GM21367 (cell line): ENCODE results near the gene AP2M1.

Source experiments
- ATAC-seq: cut with Tn5 transposase; IDR thresholded peaks from one replicate; pipeline ENCODE4 v1.9.1; 2021; ENCODE audit not compliant: unreplicated experiment

AP2M1 gene

DNA sequence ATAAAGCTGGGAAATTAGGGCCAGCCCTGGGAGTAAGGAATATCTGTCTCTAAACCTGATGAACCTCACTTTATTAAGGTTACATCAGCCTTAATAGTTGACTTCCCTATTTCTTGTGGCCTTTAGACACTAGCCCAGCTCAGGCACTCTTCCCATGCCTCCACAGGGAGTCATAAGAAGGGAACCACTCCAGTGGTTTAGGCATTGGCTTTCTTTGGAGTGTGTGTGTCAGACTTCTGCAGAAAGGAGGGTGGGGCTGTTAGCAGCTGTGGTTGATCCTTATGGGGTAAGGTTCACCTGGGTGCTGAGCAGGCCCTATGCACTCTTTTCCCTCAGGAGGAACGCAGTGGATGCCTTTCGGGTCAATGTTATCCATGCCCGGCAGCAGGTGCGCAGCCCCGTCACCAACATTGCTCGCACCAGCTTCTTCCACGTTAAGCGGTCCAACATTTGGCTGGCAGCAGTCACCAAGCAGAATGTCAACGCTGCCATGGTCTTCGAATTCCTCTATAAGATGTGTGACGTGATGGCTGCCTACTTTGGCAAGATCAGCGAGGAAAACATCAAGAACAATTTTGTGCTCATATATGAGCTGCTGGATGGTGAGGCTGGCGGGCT, 4.0 kb downstream of the AP2M1 start:
- no peak for ATAC-seq

DNA sequence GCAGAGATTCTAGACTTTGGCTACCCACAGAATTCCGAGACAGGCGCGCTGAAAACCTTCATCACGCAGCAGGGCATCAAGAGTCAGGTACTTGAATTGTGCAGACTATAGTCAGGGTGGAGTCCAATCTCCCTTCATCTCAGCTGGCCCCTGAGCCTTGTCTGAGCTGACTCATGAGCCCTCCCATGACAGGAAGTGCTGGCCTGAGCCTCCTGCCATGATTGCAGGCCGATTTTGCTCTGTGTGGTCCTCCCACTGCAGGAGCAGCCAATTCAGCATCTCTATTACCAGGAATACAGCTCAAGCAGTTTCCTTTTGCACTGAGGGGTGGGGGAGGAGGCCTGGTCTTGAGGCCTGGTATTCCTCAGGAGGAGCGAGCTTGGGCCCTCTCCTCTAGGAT, 5.5 kb downstream of the AP2M1 start:
- no peak for ATAC-seq

DNA sequence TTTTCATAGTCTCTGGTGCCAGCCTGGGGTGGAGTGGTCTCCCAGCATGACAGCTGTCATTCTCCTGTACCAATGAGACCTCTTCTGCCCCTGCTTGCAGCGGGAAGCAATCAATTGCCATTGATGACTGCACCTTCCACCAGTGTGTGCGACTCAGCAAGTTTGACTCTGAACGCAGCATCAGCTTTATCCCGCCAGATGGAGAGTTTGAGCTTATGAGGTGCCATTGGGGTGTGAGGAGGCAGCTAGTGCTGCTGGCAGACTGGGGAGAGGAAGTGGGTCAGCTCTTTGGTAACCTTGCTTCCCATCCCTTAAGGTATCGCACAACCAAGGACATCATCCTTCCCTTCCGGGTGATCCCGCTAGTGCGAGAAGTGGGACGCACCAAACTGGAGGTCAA, 6.9 kb downstream of the AP2M1 start:
- ATAC-seq, result no peak

DNA sequence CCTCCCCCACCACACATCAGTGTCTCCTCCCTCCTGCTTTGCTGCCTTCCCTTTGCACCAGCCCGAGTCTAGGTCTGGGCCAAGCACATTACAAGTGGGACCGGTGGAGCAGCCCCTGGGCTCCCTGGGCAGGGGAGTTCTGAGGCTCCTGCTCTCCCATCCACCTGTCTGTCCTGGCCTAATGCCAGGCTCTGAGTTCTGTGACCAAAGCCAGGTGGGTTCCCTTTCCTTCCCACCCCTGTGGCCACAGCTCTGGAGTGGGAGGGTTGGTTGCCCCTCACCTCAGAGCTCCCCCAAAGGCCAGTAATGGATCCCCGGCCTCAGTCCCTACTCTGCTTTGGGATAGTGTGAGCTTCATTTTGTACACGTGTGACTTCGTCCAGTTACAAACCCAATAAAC, 9.0 kb downstream of the AP2M1 start:
- ATAC-seq, result no peak

DNA sequence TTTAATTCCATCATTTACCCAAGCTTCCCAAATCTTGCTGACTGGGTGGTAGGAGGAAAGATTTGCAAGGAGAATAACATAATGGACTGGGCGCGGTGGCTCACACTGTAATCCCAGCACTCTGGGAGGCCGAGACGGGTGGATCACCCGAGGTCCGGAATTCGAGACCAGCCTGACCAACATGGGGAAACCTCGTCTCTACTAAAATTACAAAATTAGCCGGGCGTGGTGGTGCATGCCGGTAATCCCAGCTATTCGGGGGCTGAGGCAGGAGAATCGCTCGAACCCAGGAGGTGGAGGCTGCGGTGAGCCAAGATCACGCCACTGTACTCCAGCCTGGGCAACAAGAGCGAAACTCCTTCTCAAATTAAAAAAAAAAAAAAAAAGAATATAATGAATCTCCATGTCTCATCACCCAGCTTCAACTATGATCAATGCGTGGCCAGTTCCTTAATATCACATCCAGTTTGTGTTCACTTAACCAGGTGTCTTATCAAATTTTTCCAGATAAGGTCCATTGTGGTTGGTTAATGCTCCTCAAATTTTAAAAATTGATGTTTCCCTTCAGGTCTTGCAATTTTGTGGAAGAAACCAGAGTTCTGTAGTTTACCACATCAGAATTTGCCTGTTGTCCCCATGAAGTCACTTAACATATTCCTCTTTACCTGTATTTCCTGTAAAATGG, 10.0 kb downstream of the AP2M1 start:
- ATAC-seq, result no peak

DNA sequence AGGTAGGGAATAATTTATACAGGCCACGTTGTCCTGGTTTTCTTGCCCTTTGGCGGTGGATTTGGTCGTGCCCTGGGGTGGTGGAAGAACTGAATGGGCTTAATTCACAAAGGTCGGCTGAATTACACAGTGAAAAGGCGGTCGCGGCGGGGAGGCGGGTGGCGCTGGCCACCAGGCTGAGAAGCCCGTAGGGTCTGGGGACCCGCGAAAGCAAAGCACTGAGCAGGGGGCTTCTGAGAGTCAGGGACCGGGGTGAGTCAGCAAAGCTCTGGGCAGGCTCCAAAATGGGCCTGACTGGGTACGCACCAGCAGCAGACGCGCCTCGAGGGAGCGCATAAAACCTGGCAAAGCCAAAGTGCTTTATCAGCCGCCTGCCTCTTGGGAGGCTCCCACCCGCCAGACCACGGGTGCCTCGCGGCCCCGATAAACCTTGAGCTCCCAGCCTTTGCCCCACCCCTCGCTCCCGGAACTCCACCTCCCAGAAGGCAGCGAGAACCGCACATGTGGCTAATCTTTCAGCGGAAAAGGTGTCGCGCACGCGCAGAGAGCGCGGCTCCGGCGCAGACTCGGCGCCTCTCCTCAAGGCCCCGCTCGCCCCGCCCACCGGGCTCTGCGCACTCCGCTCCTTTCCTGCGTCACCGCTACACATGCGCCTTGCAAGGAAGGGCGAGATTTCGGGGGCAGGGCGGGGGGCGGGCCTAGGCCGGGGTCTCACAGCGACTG, 11.0 kb downstream of the AP2M1 start:
- peak; percentile 87 for ATAC-seq

DNA sequence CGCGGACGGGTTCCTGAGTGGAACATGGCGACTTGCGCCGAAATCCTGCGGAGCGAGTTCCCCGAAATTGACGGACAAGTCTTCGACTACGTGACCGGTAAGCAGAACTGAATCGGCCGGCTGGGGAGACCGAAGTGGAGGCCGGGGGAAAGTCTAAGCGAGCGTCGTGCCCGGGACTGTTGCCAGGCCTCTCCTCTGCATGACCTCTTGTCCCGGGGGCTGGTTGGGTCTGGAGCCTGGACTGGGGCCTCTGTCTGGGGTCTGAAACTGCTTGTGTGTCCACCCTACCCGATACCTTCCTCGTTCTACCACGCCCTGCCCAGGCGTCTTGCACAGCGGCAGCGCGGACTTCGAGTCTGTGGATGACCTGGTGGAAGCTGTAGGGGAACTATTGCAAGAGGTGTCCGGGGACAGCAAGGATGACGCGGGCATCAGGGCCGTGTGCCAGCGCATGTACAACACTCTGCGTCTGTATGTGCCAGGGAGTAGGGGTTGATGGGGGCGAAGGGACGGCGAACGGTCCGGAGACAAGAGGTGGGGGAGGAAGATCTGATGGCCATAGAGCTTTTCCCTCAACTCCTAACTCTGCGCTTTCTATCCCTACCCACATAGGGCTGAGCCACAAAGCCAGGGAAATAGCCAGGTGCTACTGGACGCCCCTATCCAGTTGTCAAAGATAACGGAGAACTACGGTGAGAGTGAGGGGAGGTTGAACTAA, 11.7 kb downstream of the AP2M1 start, which contains the start of gene ABCF3:
TSS of gene ABCF3 (plus strand) at position 16 of the 718 bp plus-strand sequence. CDS start at position 25, 9 bp downstream.
- peak; percentile 12 for ATAC-seq

DNA sequence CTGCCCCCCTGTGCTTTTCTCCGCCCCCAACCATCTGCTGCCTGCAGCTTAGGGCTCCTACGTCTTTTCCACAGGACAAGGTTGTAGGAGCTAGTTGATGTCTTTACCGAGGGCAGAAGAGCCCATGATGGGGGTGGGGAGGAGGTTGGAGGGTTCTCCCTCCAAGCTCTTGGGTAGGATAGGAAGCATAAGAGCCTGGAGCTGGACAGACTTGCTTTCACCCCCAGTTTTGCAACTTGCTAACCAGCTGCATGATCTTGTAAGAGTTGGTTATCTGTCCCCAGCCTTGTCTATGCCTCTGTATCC, 12.2 kb downstream of the AP2M1 start:
- ATAC-seq, result no peak

DNA sequence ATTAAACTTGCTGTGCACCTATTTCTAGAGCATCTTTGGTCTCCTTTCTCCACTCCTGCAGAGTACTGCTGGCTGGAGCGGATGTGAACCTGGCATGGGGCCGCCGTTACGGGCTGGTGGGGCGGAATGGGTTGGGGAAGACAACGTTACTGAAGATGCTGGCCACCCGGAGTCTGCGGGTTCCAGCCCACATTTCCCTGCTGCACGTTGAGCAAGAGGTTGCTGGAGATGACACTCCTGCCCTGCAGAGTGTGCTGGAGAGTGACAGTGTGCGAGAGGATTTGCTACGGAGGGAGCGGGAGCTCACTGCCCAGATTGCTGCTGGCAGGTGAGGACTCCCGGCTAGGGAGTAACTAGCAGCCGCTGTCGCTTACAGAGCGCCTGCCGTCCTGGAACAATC, 13.4 kb downstream of the AP2M1 start:
- no peak for ATAC-seq

DNA sequence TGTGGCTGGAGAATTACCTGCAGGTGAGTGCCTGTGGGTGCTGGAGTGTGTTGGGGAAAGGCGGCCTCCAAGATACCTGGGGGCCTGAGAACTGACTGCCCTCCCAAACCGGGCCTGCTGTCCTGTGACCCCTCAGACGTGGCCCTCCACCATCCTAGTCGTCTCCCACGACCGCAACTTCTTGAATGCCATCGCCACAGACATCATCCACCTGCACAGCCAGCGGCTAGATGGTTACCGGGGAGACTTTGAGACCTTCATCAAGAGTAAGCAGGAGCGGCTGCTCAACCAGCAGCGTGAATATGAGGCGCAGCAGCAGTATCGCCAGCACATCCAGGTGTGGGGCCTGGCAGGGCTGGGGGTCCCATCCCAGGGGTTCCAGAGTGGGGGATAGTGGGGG, 14.8 kb downstream of the AP2M1 start:
- no peak for ATAC-seq

DNA sequence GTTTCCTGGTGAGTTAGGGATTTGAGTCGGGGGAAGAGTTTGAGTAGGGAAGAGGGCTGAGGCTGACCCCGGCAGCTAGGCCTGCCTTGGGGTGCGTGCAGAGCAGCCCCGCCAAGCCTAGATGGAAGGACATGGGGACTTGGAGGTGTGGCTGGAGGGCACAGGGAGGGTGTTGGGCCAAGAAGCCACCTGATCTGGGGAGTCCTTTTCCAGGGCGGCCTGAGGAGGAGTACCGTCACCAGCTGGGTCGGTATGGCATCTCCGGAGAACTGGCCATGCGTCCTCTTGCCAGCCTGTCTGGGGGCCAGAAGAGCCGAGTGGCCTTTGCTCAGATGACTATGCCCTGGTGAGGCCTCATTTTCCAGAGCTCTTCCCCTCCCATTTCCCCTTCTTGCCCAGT, 18.2 kb downstream of the AP2M1 start:
- no peak for ATAC-seq

DNA sequence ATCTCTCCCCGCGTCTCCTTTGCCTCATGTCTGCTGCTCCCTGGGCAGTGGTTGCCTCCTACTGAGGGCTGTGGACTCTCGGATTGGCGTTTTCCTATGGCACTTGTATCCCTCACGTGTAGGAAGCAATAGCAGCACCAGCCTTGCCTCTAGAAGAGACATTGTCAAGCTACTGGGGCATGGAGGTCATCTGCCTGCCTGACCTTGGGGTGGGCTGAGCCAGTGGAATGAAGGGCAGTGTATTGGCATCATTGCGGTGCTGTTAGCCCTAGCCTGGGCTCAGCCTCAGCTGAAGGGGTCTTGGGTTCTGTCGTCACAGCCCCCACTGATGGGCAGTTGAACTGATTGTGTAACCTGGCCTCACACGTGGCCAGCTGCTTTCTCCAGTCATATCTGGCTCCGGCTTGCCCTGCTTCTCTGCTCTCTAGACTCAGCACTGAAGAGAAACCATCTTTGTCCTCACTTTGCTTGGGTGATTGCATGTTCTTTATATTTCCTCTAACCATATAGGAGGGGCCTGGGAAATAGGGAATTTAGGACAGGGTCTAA, 19.4 kb downstream of the AP2M1 start:
- no peak for ATAC-seq

DNA sequence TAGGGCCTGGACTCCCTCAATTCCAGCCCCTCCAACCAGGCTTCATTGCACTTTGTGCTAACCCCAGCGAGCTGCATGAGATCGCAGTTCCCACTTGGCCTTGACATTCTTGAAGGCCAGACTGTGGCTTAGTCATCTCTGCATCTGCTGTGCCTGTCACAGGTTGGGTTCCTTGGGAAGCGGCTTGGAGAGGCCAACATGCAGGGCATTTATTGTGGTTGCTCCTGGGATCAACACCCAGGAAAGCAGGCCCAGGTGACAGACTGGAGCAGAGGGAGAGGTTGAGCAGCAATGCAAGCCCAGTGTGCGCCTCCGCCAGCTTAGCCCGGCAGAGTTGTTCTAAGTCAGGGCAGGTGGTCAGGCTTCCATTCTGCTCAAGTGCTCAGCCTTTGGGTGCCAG, 21.9 kb downstream of the AP2M1 start:
- ATAC-seq, result no peak

DNA sequence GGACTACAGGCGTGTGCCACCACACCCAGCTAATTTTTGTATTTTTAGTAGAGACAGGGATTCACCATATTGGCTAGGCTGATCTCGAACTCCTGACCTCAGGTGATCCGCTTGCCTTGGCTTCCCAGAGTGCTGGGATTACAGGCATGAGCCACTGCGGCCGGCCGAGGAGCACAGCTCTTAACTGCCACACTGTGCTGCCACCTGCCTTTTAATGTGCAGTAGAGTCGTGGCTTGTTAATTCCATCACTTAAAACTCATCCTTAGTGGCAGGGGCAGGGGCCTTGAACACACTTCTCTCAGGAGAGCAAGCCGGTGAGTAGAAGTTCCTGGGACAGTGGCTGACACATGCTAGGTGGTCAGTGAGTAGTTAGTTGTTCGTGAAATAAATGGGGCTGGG, 23.9 kb downstream of the AP2M1 start:
- ATAC-seq, result no peak

DNA sequence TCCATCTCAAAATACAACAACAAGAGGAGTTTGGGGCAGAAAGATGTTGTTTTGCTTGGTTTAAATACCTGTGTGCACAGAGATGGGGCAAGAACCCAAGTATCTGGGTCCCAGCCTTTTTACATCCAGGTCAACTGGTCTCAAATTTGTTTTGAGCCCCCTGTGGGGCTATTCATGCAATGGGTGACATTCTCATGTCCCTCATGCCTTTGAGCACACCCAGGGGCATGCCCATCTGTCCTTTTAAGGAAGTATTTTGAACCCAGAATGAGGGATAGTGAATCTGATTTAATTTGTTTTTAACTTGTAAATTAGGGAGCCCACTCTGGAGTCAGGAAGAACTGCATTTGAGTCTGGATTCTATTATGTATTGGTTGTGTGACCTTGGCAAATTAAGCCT, 26.2 kb downstream of the AP2M1 start:
- no peak for ATAC-seq

DNA sequence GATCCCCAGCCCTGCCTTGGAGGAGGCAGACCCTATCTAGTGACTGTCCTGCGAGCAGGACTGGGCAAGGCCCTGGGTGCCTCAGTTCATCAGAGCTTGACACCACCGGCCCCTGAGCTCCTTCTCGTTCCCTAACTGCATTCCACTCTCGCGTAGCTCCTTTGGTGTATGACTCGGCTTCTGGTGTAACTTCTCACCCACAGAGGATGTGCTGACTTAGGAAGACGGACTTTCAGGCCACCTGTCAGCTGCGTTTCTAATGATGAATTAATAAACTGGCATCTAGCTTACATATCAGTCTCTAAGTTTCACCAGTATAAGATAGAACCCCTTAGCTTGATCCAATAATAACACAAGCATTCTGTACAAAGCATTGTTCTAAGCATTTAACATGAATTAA, 28.9 kb downstream of the AP2M1 start:
- ATAC-seq, result no peak

DNA sequence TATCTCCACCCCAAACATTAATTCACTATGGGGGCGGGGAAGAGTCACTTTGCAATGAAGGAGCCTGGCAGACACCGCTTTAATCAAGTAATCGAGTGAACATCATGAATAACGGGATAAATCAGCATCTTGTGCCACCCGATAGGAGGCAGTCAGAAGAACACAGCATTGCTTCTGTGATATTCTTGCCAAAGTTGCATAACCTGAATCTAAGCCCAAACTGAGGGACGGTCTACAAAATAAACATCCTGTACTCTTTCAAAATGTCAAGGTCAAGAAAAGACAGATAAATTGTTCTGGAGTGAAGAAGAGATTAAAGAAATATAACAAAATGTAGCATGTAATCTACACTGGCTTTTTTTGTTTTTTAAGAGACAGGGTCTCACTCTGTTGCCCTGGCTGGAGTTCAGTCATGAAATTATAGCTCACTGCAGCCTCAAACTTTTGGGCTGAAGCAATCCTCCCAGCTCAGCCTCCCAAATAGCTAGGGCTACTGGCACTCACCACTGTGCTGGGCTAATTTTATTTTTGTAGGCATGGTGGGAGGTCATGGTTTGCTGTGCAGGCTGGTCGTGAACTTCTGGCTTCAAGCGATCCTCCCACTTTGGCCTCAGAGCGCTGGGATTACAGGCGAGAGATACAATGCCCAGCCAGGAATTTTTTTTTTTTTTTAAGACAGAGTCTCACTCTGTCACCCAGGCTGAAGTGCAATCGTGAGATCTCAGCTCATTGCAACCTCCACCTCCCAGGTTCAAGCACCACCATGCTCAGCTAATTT, 34.7 kb downstream of the AP2M1 start:
- ATAC-seq, result no peak

DNA sequence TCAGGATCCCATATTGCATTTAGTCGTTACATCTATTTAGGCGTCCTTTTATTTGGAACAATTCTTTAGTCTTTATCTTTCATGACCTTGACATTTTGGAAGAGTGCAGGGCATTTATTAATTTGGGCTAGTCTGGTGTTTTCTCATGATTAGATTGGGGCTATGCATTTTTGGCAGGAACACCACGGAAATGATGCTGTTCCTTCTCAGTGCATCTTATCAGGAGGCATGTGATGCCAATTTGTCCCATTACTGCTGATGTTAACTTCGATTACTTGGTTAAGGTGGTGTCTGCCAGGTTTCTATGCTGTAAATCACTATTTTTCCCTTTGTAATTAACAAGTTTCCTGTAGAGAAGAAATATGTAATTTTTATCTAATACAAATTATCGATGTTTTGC, 36.6 kb downstream of the AP2M1 start:
- ATAC-seq, result no peak

DNA sequence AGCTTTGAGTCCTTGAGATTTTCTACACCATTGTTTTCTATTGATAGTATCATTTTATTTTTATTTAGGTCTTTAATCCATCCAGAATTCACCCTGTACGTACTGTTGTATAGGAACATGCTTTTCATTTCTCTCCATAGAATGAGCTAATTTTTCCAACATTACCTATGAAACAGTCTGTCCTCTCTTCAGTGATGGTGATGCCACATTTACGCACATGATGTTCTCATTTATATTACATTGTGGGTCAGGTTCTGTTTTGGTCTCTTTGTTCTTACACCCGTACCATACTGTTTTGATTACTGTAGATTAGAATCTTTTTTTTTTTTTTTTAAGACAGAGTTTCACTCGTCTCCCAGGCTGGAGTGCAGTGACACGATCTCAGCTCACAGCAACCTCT, 37.1 kb downstream of the AP2M1 start:
- no peak for ATAC-seq

DNA sequence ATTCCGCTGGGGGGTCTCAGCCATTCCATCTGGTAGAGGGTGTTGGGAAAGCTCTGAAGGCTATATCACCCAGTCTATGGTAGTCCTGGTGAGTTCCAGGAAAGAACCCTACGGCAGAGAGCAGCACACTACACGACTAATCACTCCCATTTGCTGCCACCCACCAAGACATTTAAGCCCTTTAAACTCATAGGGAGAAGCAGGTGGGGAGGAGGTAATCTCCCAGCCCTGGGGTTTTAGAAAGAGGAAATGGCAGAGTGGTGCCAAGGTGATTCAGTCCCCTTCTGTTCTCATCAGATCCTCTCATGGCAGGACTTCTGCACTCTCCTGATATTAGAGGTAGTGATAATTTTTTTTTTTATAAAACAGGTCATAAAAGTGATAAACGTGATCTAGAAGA, 44.2 kb downstream of the AP2M1 start:
- ATAC-seq, result no peak

DNA sequence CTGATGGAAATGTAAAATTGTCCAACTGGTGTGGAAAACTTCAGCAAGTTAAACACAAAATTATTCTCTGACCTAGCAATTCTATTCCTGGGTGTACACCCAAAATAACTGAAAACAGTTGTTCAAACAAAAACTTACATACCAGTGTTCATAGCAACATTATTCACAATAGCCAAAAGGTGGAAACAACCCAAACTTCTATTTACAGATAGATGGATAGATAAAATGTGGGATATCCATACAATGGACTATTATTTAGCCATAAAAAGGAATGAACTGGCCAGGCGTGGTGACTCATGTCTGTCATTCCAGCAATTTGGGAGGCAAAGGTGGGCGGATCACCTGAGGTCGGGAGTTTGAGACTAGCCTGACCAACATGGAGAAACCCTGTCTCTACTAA, 47.9 kb downstream of the AP2M1 start:
- ATAC-seq, result no peak
